ENCODE results near the gene ZBTB49.

Gene ZBTB49

GRCh38 chr4:4355302-4355701, 65.3 kb downstream of the ZBTB49 start:
- no peak overlapping the region for H3K4me3 ChIP-seq (ENCODE audit: low read length)
- DNase-seq (ENCODE audit: low read depth) = no peak
- TF ChIP-seq CTCF (IDR thresholded peaks at IDR 0.05; ENCODE audit: insufficient read depth, low read depth, low read length, missing control alignments) = no peak

GRCh38 chr4:4356106-4357041, 66.3 kb downstream of the ZBTB49 start:
- no peak for TF ChIP-seq CTCF (IDR thresholded peaks at IDR 0.05; ENCODE audit: insufficient read depth, low read depth, low read length, missing control alignments)
- DNase-seq (ENCODE audit: low read depth) = no peak
- H3K4me3 ChIP-seq (ENCODE audit: low read length) = no peak overlapping the region

GRCh38 chr4:4358093-4358854, 68.2 kb downstream of the ZBTB49 start:
- no peak overlapping the region for H3K4me3 ChIP-seq (ENCODE audit: low read length)
- no peak for DNase-seq (ENCODE audit: low read depth)
- TF ChIP-seq CTCF (IDR thresholded peaks at IDR 0.05; ENCODE audit: insufficient read depth, low read depth, low read length, missing control alignments) = no peak

- DNase-seq (ENCODE audit: low read depth) = no peak
- no peak overlapping the region for H3K4me3 ChIP-seq (ENCODE audit: low read length)
- TF ChIP-seq CTCF (IDR thresholded peaks at IDR 0.05; ENCODE audit: insufficient read depth, low read depth, low read length, missing control alignments) = no peak
Measured at GRCh38 chr4:4361883-4362282, 71.8 kb downstream of the ZBTB49 start.

GRCh38 chr4:4362991-4363697, 73.1 kb downstream of the ZBTB49 start:
- no peak overlapping the region for H3K4me3 ChIP-seq (ENCODE audit: low read length)
- no peak for DNase-seq (ENCODE audit: low read depth)
- no peak for TF ChIP-seq CTCF (IDR thresholded peaks at IDR 0.05; ENCODE audit: insufficient read depth, low read depth, low read length, missing control alignments)

- H3K4me3 ChIP-seq (ENCODE audit: low read length) = no peak overlapping the region
- no peak for TF ChIP-seq CTCF (IDR thresholded peaks at IDR 0.05; ENCODE audit: insufficient read depth, low read depth, low read length, missing control alignments)
- no peak for DNase-seq (ENCODE audit: low read depth)
Measured at GRCh38 chr4:4364061-4364460, 74.0 kb downstream of the ZBTB49 start.

Data from epithelial cell of esophagus (primary cell).